GM21381 (cell line): ENCODE data around the gene UNC93B1.
A peak's percentile ranks its signal among the peaks of the same experiment; 100 is the strongest.

Experiments
- ATAC-seq: cut with Tn5 transposase; IDR thresholded peaks from one replicate; pipeline ENCODE4 v1.9.1; 2021; ENCODE audit warnings: mild to moderate bottlenecking, moderate library complexity; ENCODE audit not compliant: unreplicated experiment

The UNC93B1 gene, protein sequence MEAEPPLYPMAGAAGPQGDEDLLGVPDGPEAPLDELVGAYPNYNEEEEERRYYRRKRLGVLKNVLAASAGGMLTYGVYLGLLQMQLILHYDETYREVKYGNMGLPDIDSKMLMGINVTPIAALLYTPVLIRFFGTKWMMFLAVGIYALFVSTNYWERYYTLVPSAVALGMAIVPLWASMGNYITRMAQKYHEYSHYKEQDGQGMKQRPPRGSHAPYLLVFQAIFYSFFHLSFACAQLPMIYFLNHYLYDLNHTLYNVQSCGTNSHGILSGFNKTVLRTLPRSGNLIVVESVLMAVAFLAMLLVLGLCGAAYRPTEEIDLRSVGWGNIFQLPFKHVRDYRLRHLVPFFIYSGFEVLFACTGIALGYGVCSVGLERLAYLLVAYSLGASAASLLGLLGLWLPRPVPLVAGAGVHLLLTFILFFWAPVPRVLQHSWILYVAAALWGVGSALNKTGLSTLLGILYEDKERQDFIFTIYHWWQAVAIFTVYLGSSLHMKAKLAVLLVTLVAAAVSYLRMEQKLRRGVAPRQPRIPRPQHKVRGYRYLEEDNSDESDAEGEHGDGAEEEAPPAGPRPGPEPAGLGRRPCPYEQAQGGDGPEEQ

GRCh38 chr11:68003846-68004550, at the start of gene UNC93B1:
TSS of gene UNC93B1 (minus strand) at chr11:68004097. CDS start at chr11:68004043, 54 bp downstream.
- peak; percentile 58 for ATAC-seq

DNA sequence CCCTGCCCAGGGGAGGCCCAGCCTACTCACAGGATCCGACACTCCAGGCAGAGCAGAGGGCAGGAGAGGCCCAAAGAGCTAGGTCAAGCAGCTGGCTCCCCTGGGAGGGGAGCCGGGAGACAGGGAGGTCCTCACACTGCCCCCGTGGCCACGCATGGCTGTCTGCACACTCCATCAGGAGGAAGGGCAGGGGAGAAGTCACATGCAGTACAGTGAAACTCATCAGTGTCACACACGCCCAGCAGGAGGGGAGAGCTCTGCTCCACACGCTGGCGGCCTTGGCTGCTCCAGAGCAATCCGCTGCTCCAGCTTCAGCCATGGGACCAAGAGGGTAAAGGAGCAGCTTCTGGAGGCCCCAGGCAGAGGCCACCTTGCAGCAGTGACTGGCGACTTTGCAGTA, 49.2 kb upstream of the UNC93B1 start:
- ATAC-seq, result no peak

DNA sequence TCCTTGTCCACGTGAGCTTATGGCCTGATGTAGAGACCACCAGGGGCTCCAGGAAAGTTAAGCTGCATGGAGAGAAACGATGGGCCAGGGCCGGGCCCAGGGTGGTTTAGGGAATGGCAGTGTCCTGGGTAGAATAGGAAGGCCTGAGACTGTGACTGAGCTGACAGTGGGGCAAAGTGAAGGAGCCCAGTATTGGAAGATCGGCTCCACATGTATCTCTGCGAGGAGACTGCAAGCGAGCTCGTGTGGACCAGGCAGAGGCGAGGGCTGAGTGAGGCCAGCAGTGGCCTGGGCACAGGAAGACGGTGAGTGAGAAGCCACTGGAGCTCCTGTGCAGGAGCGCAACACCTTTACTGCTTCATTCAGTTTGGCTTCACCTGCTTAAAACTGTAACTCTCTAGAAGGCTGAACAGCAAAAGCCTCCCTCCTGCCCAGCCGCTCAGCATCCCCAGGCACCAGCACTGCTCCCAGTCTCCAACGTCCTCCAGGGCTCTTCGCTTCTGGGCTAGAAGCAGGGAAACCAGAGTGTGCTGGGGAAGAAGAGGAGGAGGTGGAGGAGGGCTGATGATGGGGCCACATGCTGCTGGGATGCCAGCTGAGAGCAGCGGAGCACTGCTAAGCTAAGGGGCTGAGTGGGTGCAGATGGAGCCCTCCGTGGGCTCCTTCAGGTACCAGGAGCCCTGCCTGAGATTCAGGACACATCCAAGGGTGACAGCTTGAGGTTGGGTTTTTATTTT, 48.4 kb upstream of the UNC93B1 start:
- ATAC-seq, result no peak

DNA sequence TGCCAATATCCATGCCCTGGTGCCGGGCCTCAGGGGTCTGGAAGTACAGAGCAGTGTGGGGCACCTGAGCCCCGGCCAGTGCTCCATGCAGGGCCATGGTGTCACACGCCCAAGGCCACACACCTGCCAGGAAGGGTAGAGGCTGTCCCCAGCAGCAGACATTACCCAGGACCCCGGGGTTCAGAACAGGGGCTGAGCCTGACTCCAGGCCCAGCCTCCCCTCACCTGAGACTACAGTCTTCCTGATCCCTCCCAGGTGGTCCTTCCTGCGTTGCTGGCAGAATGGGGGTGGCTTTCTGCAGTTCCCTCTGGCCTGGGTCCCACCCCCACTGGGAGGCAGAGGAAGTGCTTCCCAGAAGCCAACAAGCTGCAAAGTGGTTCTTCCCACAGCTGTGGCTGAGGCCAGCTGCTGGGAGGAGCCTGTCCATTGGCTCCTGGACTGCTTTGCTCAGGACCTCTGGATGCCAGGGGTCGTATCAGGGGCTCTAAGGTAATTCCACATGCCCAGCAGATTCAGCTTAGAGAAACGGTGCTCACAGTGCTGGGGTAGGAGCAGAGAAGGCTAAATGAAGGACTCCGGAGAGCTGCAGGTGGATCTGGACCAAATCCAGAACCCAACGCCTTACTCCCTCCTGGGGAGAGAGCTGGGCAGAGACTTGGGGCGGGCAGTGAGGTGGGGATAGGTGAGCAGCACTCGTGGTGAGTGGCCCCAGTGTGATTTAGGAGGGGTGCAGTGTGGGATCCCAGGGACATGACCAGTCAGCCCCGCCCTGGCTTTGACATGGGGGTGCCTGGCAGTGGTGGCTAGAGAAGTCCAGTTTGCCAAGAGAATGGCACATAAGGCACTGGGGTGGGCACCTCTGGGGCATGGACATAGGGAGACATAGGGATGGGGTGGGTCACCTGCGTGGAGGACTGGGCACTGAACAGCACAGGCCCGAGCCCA, 47.6 kb upstream of the UNC93B1 start:
- ATAC-seq, result no peak

DNA sequence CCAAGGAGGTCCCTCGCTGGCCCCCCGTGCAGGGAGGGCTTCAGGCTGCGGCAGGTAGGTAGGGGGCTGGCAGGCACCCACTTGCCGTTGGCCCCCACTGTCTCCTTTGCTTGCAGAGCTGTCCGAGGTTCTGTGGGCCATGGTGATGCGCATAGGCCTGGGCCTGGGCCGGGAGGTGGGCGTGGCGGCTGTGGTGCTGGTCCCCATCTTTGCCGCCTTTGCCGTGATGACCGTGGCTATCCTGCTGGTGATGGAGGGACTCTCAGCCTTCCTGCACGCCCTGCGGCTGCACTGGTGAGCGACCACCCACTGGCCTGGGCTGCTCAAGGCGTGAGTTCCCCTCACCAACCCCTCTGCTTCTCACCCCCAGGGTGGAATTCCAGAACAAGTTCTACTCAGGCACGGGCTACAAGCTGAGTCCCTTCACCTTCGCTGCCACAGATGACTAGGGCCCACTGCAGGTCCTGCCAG, 46.5 kb upstream of the UNC93B1 start:
- ATAC-seq, result no peak

DNA sequence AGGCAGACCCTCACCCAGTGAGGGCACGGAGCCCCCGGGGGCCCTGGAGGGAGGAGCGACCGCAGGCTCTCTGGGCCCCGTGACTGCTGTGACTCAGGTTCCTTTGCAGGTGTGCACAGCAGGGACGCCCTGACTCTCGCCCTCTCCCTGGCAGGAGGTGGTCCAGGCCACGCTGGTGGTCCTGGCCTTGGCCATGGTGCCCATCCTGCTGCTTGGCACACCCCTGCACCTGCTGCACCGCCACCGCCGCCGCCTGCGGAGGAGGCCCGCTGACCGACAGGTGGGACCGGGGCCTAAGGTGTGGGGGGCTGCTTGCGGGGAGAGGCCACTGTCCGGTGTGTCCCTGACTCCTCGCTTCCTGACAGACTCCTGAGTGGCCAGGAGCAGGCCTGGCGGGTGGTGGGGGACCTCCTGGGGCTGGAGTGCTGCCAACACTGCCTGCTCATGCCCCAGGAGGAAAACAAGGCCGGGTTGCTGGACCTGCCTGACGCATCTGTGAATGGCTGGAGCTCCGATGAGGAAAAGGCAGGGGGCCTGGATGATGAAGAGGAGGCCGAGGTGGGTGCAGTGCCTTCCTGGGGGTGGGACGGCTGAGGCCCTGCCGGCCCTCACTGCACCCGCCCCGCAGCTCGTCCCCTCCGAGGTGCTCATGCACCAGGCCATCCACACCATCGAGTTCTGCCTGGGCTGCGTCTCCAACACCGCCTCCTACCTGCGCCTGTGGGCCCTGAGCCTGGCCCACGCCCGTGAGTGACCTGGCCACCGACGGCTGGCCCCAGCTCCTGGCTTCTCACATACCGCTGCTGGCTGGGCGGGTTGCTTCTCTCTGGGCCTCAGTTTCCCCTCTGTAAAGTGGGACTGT, 45.8 kb upstream of the UNC93B1 start:
- ATAC-seq, result no peak

DNA sequence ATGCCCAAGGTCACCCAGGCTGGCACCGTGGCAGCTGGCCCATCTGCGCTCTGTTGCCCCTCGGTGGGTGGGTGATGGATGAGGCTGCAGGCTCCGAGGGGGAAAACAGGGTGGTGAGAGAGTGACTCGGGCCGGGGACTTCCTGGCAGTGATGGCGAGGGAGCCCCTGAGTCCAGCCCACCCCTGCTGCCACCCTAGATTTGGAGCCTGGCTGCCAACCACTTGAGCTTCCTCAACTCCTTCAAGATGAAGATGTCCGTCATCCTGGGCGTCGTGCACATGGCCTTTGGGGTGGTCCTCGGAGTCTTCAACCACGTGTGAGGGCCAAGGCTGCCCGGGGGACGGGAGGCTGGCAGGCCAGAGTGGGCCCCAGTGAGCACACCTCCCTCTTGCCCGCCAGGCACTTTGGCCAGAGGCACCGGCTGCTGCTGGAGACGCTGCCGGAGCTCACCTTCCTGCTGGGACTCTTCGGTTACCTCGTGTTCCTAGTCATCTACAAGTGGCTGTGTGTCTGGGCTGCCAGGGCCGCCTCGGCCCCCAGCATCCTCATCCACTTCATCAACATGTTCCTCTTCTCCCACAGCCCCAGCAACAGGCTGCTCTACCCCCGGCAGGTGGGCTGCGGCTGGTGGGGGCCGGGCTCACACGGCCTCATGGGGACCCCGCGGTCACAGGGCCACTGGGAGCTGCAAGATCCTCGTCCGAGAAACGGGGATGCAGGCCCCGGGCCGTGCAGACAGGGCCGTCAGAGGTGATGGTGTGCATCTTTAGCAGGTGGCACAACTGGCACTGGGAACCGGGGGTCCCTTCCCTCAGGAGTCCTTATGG, 45.0 kb upstream of the UNC93B1 start:
- ATAC-seq, result no peak

- no peak for ATAC-seq
Measured at GRCh38 chr11:68047437-68048290, 43.8 kb upstream of the UNC93B1 start.

- no peak for ATAC-seq
Measured at GRCh38 chr11:68044898-68045351, 41.0 kb upstream of the UNC93B1 start.

DNA sequence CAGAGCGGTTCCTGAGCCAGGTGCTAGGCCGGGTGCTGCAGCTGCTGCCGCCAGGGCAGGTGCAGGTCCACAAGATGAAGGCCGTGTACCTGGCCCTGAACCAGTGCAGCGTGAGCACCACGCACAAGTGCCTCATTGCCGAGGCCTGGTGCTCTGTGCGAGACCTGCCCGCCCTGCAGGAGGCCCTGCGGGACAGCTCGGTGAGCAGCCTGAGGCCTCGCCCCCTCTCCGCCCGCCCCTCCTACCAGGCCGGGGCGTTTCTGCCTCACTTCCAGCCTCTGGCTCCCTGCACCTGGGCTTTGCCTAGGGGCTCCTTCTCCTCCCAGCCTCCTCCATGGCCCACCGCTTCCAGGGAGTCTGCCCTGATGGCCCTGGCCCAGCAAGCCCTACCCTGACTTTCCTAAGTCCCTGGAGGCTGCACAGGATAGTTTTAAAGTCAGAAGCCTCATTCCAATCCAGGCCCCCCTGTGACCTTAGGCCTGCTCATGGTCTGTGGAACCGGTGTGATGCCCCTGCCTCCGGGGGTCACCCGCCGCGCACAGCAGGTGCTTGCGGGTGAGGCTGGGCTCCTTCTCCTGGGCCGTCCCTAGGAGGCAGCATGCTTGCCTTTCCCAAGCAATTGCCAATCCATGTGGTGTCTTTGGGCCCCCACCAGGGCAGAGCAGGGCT, 40.4 kb upstream of the UNC93B1 start:
- no peak for ATAC-seq

GRCh38 chr11:68043349-68044144, 39.6 kb upstream of the UNC93B1 start:
- ATAC-seq, result no peak

GRCh38 chr11:68043029-68043348, 39.1 kb upstream of the UNC93B1 start:
- ATAC-seq, result no peak

DNA sequence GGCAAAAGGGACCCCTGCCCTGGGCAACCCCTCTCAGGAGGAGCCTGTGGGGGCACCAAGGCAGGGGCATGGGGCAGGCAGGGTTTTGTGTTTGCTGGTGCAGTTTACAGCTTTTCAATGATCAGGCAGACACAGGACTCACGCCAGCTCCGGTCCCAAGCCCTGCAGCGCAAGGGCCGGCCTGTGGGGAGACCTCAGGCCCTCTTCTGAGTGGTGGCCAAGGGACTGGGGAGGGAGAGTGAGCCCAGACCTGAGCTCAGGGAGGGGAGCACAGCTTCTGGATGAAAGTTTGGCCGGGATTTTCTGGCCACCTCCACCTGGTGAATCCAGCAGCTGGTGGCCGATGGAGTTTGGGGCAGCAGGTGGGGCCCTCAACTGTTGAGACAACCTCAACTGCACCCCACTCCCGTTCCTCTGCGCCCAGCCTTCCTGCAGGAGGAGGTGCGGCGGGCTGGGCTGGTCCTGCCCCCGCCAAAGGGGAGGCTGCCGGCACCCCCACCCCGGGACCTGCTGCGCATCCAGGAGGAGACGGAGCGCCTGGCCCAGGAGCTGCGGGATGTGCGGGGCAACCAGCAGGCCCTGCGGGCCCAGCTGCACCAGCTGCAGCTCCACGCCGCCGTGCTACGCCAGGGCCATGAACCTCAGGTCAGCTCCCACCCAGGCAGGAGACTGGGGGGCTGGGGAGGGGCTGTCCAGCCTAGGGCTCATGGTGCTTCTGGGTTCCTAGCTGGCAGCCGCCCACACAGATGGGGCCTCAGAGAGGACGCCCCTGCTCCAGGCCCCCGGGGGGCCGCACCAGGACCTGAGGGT, 38.5 kb upstream of the UNC93B1 start:
- no peak for ATAC-seq

- ATAC-seq, result no peak
Measured at GRCh38 chr11:68041617-68042218, 37.8 kb upstream of the UNC93B1 start.
